DND-41 (cell line): ENCODE results near the gene OLIG1.

Experiments used
- EZH2 ChIP-seq: IDR thresholded peaks from 3 replicates; pipeline ENCODE4 v1.6.1; 2012; ENCODE audit warnings: borderline replicate concordance, low read depth, mild to moderate bottlenecking, moderate library complexity, low read length, inconsistent platforms; ENCODE audit not compliant: severe bottlenecking
- TF ChIP-seq, protein P1 (sequence below): IDR thresholded peaks from 2 replicates; pipeline ENCODE4 v1.5.1; 2012; ENCODE audit warnings: borderline replicate concordance, low read length, moderate library complexity, mild to moderate bottlenecking; ENCODE audit not compliant: poor library complexity, severe bottlenecking; ENCODE audit errors: extremely low read depth

DNA sequence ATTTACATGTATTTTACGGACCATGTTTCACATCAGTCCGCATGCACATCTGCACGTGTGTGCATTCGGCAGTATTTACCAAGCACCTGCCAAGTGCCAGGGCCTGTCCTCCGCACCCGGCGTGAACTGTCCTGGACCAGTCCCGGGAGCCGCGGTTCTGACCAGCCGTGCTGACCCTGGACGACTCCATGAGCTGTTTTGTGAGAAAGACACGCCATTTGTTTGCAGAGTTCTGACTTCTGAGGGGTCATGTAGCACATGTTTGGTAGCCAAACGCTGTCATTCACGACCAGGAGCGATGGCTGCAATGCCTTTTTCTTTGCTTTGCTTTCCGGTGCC lies 47.5 kb upstream of the OLIG1 start:
- TF ChIP-seq, protein P1, sequence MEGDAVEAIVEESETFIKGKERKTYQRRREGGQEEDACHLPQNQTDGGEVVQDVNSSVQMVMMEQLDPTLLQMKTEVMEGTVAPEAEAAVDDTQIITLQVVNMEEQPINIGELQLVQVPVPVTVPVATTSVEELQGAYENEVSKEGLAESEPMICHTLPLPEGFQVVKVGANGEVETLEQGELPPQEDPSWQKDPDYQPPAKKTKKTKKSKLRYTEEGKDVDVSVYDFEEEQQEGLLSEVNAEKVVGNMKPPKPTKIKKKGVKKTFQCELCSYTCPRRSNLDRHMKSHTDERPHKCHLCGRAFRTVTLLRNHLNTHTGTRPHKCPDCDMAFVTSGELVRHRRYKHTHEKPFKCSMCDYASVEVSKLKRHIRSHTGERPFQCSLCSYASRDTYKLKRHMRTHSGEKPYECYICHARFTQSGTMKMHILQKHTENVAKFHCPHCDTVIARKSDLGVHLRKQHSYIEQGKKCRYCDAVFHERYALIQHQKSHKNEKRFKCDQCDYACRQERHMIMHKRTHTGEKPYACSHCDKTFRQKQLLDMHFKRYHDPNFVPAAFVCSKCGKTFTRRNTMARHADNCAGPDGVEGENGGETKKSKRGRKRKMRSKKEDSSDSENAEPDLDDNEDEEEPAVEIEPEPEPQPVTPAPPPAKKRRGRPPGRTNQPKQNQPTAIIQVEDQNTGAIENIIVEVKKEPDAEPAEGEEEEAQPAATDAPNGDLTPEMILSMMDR: no peak
- TF ChIP-seq EZH2: no peak
